HEK293 (cell line): Measurements from ENCODE around the gene RPL19.

Source experiments
- CTCF ChIA-PET: fragments of 350-600 bp; formaldehyde crosslinking; extraction: SDS; loops from one replicate; lab custom pipeline; 2021; ENCODE audit warnings: antibody characterized with exemption; lab: Yijun Ruan, JAX
- POLR2A ChIA-PET: fragments of 300-600 bp; formaldehyde crosslinking; extraction: SDS; loops from one replicate; lab custom pipeline; 2020; ENCODE audit warnings: antibody characterized with exemption, inconsistent platforms; lab: Yijun Ruan, JAX
- H3K27ac ChIP-seq: fragments of 200-500 bp; sonication (Bioruptor generic); 2 replicates; pipeline ENCODE4 v1.5.1; 2014; ENCODE audit warnings: low read depth, low read length, control low read depth, inconsistent platforms; ENCODE audit errors: extremely low read depth
- H3K36me3 ChIP-seq, 2 experiments: fragments of 200-500 bp in 1 of 2; sonication (Bioruptor generic) in 1 of 2; 1 replicate in 1 of 2; 2 replicates in 1 of 2; pipeline ENCODE4 v1.5.1; 2014 to 2017; ENCODE audit warnings: inconsistent platforms in 2 of 2, low read length in 2 of 2; ENCODE audit not compliant: control insufficient read depth in 2 of 2, insufficient read depth in 1 of 2
- H3K4me1 ChIP-seq: fragments of 200-500 bp; sonication (Bioruptor generic); 2 replicates; pipeline ENCODE4 v1.5.1; 2014; ENCODE audit warnings: mild to moderate bottlenecking, low read length, inconsistent platforms; ENCODE audit not compliant: control insufficient read depth, insufficient read depth
- H3K4me3 ChIP-seq: 2 replicates; pipeline ENCODE4 v1.5.1; 2011; ENCODE audit warnings: low read depth, mild to moderate bottlenecking, control low read depth, low read length, moderate library complexity
- H3K9me3 ChIP-seq: fragments of 200-500 bp; sonication (Bioruptor generic); 2 replicates; pipeline ENCODE4 v1.5.1; 2014; ENCODE audit warnings: low read depth, low read length, inconsistent platforms; ENCODE audit not compliant: control insufficient read depth, insufficient read depth
- CTCF ChIP-seq: fragments of 450-650 bp; formaldehyde crosslinking; IDR thresholded peaks from 2 replicates; pipeline ENCODE4 v1.5.1; 2016; ENCODE audit warnings: missing biosample characterization, missing genetic modification characterization
- EGR2 ChIP-seq: fragments of 450-650 bp; formaldehyde crosslinking; IDR thresholded peaks from 2 replicates; pipeline ENCODE4 v1.5.1; 2016; ENCODE audit warnings: low read depth, missing biosample characterization, missing genetic modification characterization
- GLIS1 ChIP-seq: fragments of 450-650 bp; formaldehyde crosslinking; IDR thresholded peaks from 2 replicates; pipeline ENCODE4 v1.5.1; 2016; ENCODE audit warnings: missing biosample characterization, missing genetic modification characterization
- KLF7 ChIP-seq: fragments of 450-650 bp; formaldehyde crosslinking; IDR thresholded peaks from 2 replicates; pipeline ENCODE4 v1.5.1; 2016; ENCODE audit warnings: missing biosample characterization, missing genetic modification characterization, borderline replicate concordance
- KLF9 ChIP-seq: fragments of 450-650 bp; formaldehyde crosslinking; IDR thresholded peaks from 2 replicates; pipeline ENCODE4 v1.5.1; 2016; ENCODE audit warnings: missing biosample characterization, missing genetic modification characterization, low read depth
- OSR2 ChIP-seq: fragments of 450-650 bp; formaldehyde crosslinking; IDR thresholded peaks from 2 replicates; pipeline ENCODE4 v1.5.1; 2016; ENCODE audit warnings: missing biosample characterization, missing genetic modification characterization
- SETDB1 ChIP-seq: IDR thresholded peaks from one replicate; pipeline ENCODE4 v1.6.1; 2017; ENCODE audit warnings: mild to moderate bottlenecking, low read length, moderate library complexity, mixed read lengths; ENCODE audit not compliant: insufficient read length
- SP2 ChIP-seq: fragments of 450-650 bp; formaldehyde crosslinking; IDR thresholded peaks from 2 replicates; pipeline ENCODE4 v1.5.1; 2016; ENCODE audit warnings: missing biosample characterization, missing genetic modification characterization
- SP7 ChIP-seq: fragments of 450-650 bp; formaldehyde crosslinking; IDR thresholded peaks from 2 replicates; pipeline ENCODE4 v1.5.1; 2016; ENCODE audit warnings: missing biosample characterization, missing genetic modification characterization
- ZBTB8A ChIP-seq: fragments of 450-650 bp; formaldehyde crosslinking; IDR thresholded peaks from 2 replicates; pipeline ENCODE4 v1.5.1; 2016; ENCODE audit warnings: missing biosample characterization, missing genetic modification characterization
- ZFHX2 ChIP-seq: fragments of 450-650 bp; formaldehyde crosslinking; conservative IDR thresholded peaks from 2 replicates; pipeline ENCODE4 v1.5.1; 2016; ENCODE audit warnings: missing biosample characterization, missing genetic modification characterization
- ZNF138 ChIP-seq: fragments of 450-650 bp; formaldehyde crosslinking; IDR thresholded peaks from 2 replicates; pipeline ENCODE4 v1.5.1; 2016; ENCODE audit warnings: missing biosample characterization, missing genetic modification characterization, borderline replicate concordance
- ZNF2 ChIP-seq: fragments of 450-650 bp; formaldehyde crosslinking; IDR thresholded peaks from 2 replicates; pipeline ENCODE4 v1.5.1; 2016; ENCODE audit warnings: missing biosample characterization, missing genetic modification characterization
- ZNF24 ChIP-seq: fragments of 450-650 bp; formaldehyde crosslinking; IDR thresholded peaks from 2 replicates; pipeline ENCODE4 v1.5.1; 2016; ENCODE audit warnings: missing biosample characterization, missing genetic modification characterization
- ZNF280D ChIP-seq: fragments of 450-650 bp; formaldehyde crosslinking; IDR thresholded peaks from 2 replicates; pipeline ENCODE4 v1.5.1; 2016; ENCODE audit warnings: missing biosample characterization, missing genetic modification characterization
- ZNF366 ChIP-seq: fragments of 450-650 bp; formaldehyde crosslinking; conservative IDR thresholded peaks from 2 replicates; pipeline ENCODE4 v1.5.1; 2016; ENCODE audit warnings: missing biosample characterization, missing genetic modification characterization
- ZNF394 ChIP-seq: fragments of 450-650 bp; formaldehyde crosslinking; IDR thresholded peaks from 2 replicates; pipeline ENCODE4 v1.5.1; 2016; ENCODE audit warnings: missing biosample characterization, missing genetic modification characterization, mild to moderate bottlenecking, moderate library complexity, borderline replicate concordance
- ZNF426 ChIP-seq: fragments of 450-650 bp; formaldehyde crosslinking; IDR thresholded peaks from 2 replicates; pipeline ENCODE4 v1.5.1; 2017; ENCODE audit warnings: missing biosample characterization, missing genetic modification characterization, mild to moderate bottlenecking, inconsistent platforms, moderate library complexity
- ZNF530 ChIP-seq: fragments of 450-650 bp; formaldehyde crosslinking; IDR thresholded peaks from 2 replicates; pipeline ENCODE4 v1.5.1; 2016; ENCODE audit warnings: low read depth, missing biosample characterization, missing genetic modification characterization
- ZNF621 ChIP-seq: fragments of 450-650 bp; formaldehyde crosslinking; IDR thresholded peaks from 2 replicates; pipeline ENCODE4 v1.5.1; 2017; ENCODE audit warnings: missing biosample characterization, missing genetic modification characterization
- ZNF629 ChIP-seq: fragments of 450-650 bp; formaldehyde crosslinking; IDR thresholded peaks from 2 replicates; pipeline ENCODE4 v1.5.1; 2017; ENCODE audit warnings: missing biosample characterization, missing genetic modification characterization
- ZNF660 ChIP-seq: fragments of 450-650 bp; IDR thresholded peaks from 2 replicates; pipeline ENCODE4 v1.5.1; 2018; ENCODE audit warnings: missing biosample characterization, mild to moderate bottlenecking, missing genetic modification characterization
- ZNF76 ChIP-seq: fragments of 450-650 bp; formaldehyde crosslinking; IDR thresholded peaks from 2 replicates; pipeline ENCODE4; 2016; ENCODE audit warnings: low read depth, missing biosample characterization, missing genetic modification characterization, borderline replicate concordance
- ZSCAN16 ChIP-seq: fragments of 450-650 bp; formaldehyde crosslinking; IDR thresholded peaks from 2 replicates; pipeline ENCODE4 v1.5.1; 2016; ENCODE audit warnings: missing biosample characterization, missing genetic modification characterization
- ZSCAN30 ChIP-seq: fragments of 450-650 bp; IDR thresholded peaks from 2 replicates; pipeline ENCODE4 v1.5.1; 2018; ENCODE audit warnings: missing biosample characterization, mild to moderate bottlenecking, missing genetic modification characterization, moderate library complexity
- TF ChIP-seq, protein P1 (sequence below): fragments of 450-650 bp; formaldehyde crosslinking; IDR thresholded peaks from 2 replicates; pipeline ENCODE4 v1.5.1; 2017; ENCODE audit warnings: missing biosample characterization, missing genetic modification characterization

Gene RPL19

GRCh38 chr17:39181303-39181702 is 18.8 kb upstream of the RPL19 start:
- Histone ChIP-seq H3K36me3 (peaks cover 46 to 68% of the 10 kb centered on the region in 2 experiments), H3K9me3 (no peaks in the 10 kb centered on the region), H3K4me3 (no peak overlapping the region), H3K27ac (no peak overlapping the region), H3K4me1 (0 out of 2 replicates have a peak, but pooled peaks cover 7% of the 10 kb centered on the region)
- ChIA-PET CTCF (interaction anchor here (1.3 to 1.4 kb wide), 2 partner anchors 28 to 55 kb away, joined by 3 to 5 read pairs; no protein-coding TSS in a partner anchor), POLR2A (interaction anchor here (0.6 to 1.3 kb wide), 2 partner anchors 9 to 19 kb away, joined by 3 to 6 read pairs; partner anchors contain the start of gene RPL19)
- TF ChIP-seq ZSCAN16 (tag by site-specific recombination) (no peak), ZNF426 (tag by site-specific recombination) (no peak), ZNF660 (no peak), ZNF621 (tag by site-specific recombination) (no peak), ZNF629 (no peak), ZBTB8A (tag by site-specific recombination) (no peak), SP7 (tag by site-specific recombination) (no peak)
- TF ChIP-seq, protein P1, sequence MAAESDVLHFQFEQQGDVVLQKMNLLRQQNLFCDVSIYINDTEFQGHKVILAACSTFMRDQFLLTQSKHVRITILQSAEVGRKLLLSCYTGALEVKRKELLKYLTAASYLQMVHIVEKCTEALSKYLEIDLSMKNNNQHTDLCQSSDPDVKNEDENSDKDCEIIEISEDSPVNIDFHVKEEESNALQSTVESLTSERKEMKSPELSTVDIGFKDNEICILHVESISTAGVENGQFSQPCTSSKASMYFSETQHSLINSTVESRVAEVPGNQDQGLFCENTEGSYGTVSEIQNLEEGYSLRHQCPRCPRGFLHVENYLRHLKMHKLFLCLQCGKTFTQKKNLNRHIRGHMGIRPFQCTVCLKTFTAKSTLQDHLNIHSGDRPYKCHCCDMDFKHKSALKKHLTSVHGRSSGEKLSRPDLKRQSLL (tag by site-specific recombination), result no peak

DNA sequence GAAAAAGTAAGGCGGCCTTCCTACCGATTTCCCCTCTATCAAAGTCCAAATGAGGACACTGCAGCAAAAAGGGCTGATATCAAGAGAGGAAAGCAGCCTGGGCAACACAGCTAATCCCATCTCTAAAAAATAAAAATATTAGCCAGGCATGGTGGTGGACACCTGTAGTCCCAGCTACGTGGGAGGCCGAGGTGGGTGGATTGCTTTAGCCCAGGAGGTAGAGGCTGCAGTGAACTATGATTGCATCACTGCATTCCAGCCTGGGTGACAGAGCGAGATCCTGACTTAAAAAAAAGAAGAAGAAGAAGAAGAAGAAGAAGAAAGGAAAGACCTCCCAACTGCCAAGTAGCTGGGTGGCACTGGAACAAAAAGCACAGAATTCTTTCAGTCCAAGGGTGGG is 17.0 kb upstream of the RPL19 start:
- TF ChIP-seq ZNF138 (tag by site-specific recombination) (no peak), EGR2 (tag by site-specific recombination) (peak; percentile 72), ZFHX2 (tag by site-specific recombination) (peak; percentile 53)
- H3K9me3 ChIP-seq, result no peaks in the 10 kb centered on the region
- H3K36me3 ChIP-seq, result peaks cover 50 to 68% of the 10 kb centered on the region in 2 experiments
- 0 out of 2 replicates have a peak, but pooled peaks cover 7% of the 10 kb centered on the region for H3K4me1 ChIP-seq
- no peak overlapping the region for H3K4me3 ChIP-seq
- ChIA-PET CTCF (interaction anchor here (0.6 to 2.9 kb wide), 8 partner anchors 8 to 204 kb away, joined by 3 to 23 read pairs (median 4); no protein-coding TSS in a partner anchor), POLR2A (interaction anchor here (0.7 to 1.3 kb wide), 2 partner anchors 8 to 17 kb away, joined by 3 read pairs; partner anchors contain the start of gene RPL19)
- H3K27ac ChIP-seq, result no peak overlapping the region

- Histone ChIP-seq H3K4me3 (no peak overlapping the region), H3K36me3 (peaks cover 57 to 73% of the 10 kb centered on the region in 2 experiments), H3K9me3 (no peaks in the 10 kb centered on the region), H3K4me1 (0 out of 2 replicates have a peak, but pooled peaks cover 2% of the 10 kb centered on the region), H3K27ac (no peak overlapping the region)
- ChIA-PET CTCF (interaction anchor here (1.1 to 2.9 kb wide), 5 partner anchors 9 to 60 kb away, joined by 3 to 23 read pairs (median 4); no protein-coding TSS in a partner anchor), POLR2A (interaction anchor here (0.7 to 1.3 kb wide), 2 partner anchors 9 to 16 kb away, joined by 3 read pairs; partner anchors contain the start of gene RPL19)
- TF ChIP-seq ZNF280D (tag by site-specific recombination) (no peak), ZNF2 (no peak), KLF9 (tag by site-specific recombination) (no peak), ZFHX2 (tag by site-specific recombination) (peak; percentile 72), SP2 (tag by site-specific recombination) (peak; percentile 13; the same call in 1 of the 2 replicates), CTCF (no peak), GLIS1 (tag by site-specific recombination) (peak; percentile 57; the same call in 1 of the 2 replicates), OSR2 (tag by site-specific recombination) (no peak), ZNF394 (tag by site-specific recombination) (no peak), ZNF76 (tag by site-specific recombination) (no peak), ZNF530 (tag by site-specific recombination) (no peak), ZNF366 (tag by site-specific recombination) (no peak), ZSCAN30 (tag by site-specific recombination) (no peak), KLF7 (tag by site-specific recombination) (no peak), ZNF24 (tag by site-specific recombination) (no peak), SETDB1 (no peak)
These were observed 16.4 kb upstream of the RPL19 start for GRCh38 chr17:39183720-39184119.
